Smooth muscle cell (in vitro differentiated cells): ENCODE results near the gene ABCA8. TPM values are rescaled to one million over a fixed set of nuclear protein-coding genes. Genes with fewer than 3 reads are reported as not detected.
"Not testable (repeated sequence)": the region's sequence is repeated elsewhere in the genome, so short reads cannot be mapped to it uniquely, and the experiment has no call there.

Experiments used
- DNase-seq: peaks from one replicate; lab custom pipeline; 2025; ENCODE audit not compliant: unreplicated experiment; lab: John Stamatoyannopoulos, UW
- H2AFZ ChIP-seq: fragments of 200-600 bp; sonication (generic); 2 replicates; pipeline ENCODE4 v1.6.0; 2016; ENCODE audit warnings: antibody characterized with exemption, low read depth, mild to moderate bottlenecking
- H3F3A ChIP-seq: fragments of 200-600 bp; sonication (generic); 2 replicates; pipeline ENCODE4 v1.6.0; 2017; ENCODE audit warnings: antibody characterized with exemption, low read depth
- H3K27ac ChIP-seq: fragments of 200-600 bp; sonication (generic); 2 replicates; pipeline ENCODE4 v1.5.1; 2016; ENCODE audit warnings: low read depth, mild to moderate bottlenecking
- H3K27me3 ChIP-seq: fragments of 200-600 bp; sonication (generic); 2 replicates; pipeline ENCODE4 v1.6.1; 2016; ENCODE audit warnings: low read depth, mild to moderate bottlenecking
- H3K36me3 ChIP-seq: fragments of 200-600 bp; sonication (generic); 2 replicates; pipeline ENCODE4 v1.5.1; 2016; ENCODE audit warnings: low read depth
- H3K4me1 ChIP-seq: fragments of 200-600 bp; sonication (generic); 2 replicates; pipeline ENCODE4 v1.5.1; 2016; ENCODE audit warnings: low read depth
- H3K4me2 ChIP-seq: fragments of 200-600 bp; sonication (generic); 2 replicates; pipeline ENCODE4 v1.6.0; 2016; ENCODE audit warnings: mild to moderate bottlenecking
- H3K4me3 ChIP-seq: fragments of 200-600 bp; sonication (generic); 2 replicates; pipeline ENCODE4 v1.5.1; 2016; ENCODE audit warnings: mild to moderate bottlenecking
- H3K79me2 ChIP-seq: fragments of 200-600 bp; sonication (generic); 2 replicates; pipeline ENCODE4 v1.6.0; 2016; ENCODE audit warnings: low read depth, mild to moderate bottlenecking
- H3K9ac ChIP-seq: fragments of 200-600 bp; sonication (generic); 2 replicates; pipeline ENCODE4 v1.6.0; 2016; ENCODE audit warnings: low read depth
- H3K9me3 ChIP-seq: fragments of 200-600 bp; sonication (generic); replicated peaks from 2 replicates; pipeline ENCODE4 v1.5.1; 2016; ENCODE audit warnings: low read depth
- H4K20me1 ChIP-seq: fragments of 200-600 bp; sonication (generic); 2 replicates; pipeline ENCODE4 v1.6.0; 2016; ENCODE audit warnings: low read depth
- CTCF ChIP-seq: fragments of 200-600 bp; sonication (generic); IDR thresholded peaks from 2 replicates; pipeline ENCODE4 v1.5.1; 2017; ENCODE audit warnings: borderline replicate concordance, mild to moderate bottlenecking, antibody characterized with exemption; ENCODE audit not compliant: insufficient read depth, poor library complexity, severe bottlenecking
- WGBS: methylation state at CpG from one replicate; pipeline ENCODE4 v1.1.7; 2016; ENCODE audit warnings: low lambda C conversion rate; 5-methylcytosine and 5-hydroxymethylcytosine counted together
- polyA plus RNA-seq: library from polyadenylated mRNA; unstranded; fragments of >200 nt; fragmentation: Nextera tagmentation; extraction: Ambion mirVana; gene quantifications from 2 replicates; pipeline ENCODE4 v1.2.1, GENCODE V29; 2016
- total RNA-seq: library from RNA; depleted of rRNA; stranded (reverse); fragments of >200 nt; gene quantifications from 2 replicates; pipeline ENCODE4 v1.2.3, GENCODE V29; 2014

ABCA8 gene
- total and polyA plus RNA-seq, 2 experiments from 2014 or later: 1.7 to 6.9 TPM

DNA sequence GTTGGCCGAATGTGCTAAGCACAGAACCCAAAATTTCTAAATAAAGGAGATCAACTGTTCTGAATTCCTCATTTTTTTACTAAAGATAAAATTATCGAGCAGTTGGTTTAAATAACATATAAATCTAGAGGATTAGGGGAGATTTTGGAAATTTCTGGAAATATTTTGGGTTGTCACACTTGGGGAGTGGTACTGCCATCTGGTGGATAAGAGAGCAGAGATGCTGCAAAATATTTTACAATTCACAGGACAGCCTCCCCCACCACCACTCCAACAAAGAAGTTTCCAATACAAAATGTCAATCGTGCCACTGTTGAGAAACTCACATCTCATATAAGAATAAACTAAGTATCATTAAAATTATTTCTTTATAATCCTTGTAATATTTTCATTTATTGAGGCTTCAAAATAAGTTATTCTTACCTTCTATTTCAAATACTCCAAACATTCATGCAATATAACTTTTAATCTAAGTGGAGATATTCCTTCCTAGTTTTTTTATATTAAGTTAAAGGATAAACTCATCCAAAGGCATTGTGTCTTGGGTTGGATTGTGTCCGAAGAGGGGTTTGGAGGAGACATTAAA, 17.0 kb upstream of the ABCA8 start:
- Histone ChIP-seq H3K27me3 (no peaks in the 10 kb centered on the region), H2AFZ (no peak overlapping the region), H3K9me3 (no peaks in the 10 kb centered on the region), H3F3A (no peaks in the 10 kb centered on the region), H3K4me2 (no peak overlapping the region), H3K27ac (no peak overlapping the region), H3K4me3 (no peak overlapping the region), H3K79me2 (no peaks in the 10 kb centered on the region), H3K36me3 (no peaks in the 10 kb centered on the region), H4K20me1 (no peaks in the 10 kb centered on the region), H3K4me1 (no peaks in the 10 kb centered on the region), H3K9ac (no peak overlapping the region)
- peak; percentile 66 for TF ChIP-seq CTCF
- no peak for DNase-seq
- 46% methylated on average over 4 of the region's 4 CpGs for WGBS

DNA sequence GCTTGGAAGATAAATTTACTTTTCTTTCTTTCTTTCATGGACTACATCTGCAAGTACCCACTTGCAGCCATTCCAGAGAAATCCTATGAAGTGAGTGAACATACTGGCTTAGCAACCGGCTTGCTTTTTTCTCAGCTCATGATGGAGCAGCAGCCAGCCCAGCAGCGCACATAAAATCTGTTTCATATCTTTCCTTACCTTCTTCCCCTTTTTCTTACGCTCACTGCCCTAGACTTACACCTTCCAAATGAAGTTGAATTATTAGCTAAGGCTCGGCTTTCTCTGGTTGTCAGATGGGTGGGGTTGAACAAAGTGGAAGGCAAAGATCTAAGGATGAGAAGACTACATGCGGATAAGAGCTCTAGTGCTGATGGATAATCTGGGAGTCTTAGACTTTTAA, 13.9 kb upstream of the ABCA8 start:
- Histone ChIP-seq H3F3A (no peaks in the 10 kb centered on the region), H3K4me1 (no peaks in the 10 kb centered on the region), H3K9ac (no peak overlapping the region), H3K27me3 (no peaks in the 10 kb centered on the region), H3K79me2 (no peaks in the 10 kb centered on the region), H3K4me2 (no peak overlapping the region), H3K27ac (no peak overlapping the region), H2AFZ (no peak overlapping the region), H3K9me3 (no peaks in the 10 kb centered on the region), H3K4me3 (no peak overlapping the region), H3K36me3 (no peaks in the 10 kb centered on the region), H4K20me1 (no peaks in the 10 kb centered on the region)
- WGBS: 89% methylated on average over 5 of the region's 5 CpGs
- TF ChIP-seq CTCF: no peak
- no peak for DNase-seq

- WGBS: 92% methylated on average over 4 of the region's 4 CpGs
- no peak overlapping the region for H3K4me2 ChIP-seq
- no peaks in the 10 kb centered on the region for H3K27me3 ChIP-seq
- no peak overlapping the region for H3K27ac ChIP-seq
- H2AFZ ChIP-seq: no peak overlapping the region
- H3K9me3 ChIP-seq: no peaks in the 10 kb centered on the region
- no peaks in the 10 kb centered on the region for H3K4me1 ChIP-seq
- H3K4me3 ChIP-seq: no peak overlapping the region
- TF ChIP-seq CTCF: no peak
- no peak for DNase-seq
- H3K9ac ChIP-seq: no peak overlapping the region
- no peaks in the 10 kb centered on the region for H3F3A ChIP-seq
- H3K36me3 ChIP-seq: no peaks in the 10 kb centered on the region
- no peaks in the 10 kb centered on the region for H4K20me1 ChIP-seq
- H3K79me2 ChIP-seq: no peaks in the 10 kb centered on the region
These were observed 8.8 kb upstream of the ABCA8 start for GRCh38 chr17:68963958-68964357.

DNA sequence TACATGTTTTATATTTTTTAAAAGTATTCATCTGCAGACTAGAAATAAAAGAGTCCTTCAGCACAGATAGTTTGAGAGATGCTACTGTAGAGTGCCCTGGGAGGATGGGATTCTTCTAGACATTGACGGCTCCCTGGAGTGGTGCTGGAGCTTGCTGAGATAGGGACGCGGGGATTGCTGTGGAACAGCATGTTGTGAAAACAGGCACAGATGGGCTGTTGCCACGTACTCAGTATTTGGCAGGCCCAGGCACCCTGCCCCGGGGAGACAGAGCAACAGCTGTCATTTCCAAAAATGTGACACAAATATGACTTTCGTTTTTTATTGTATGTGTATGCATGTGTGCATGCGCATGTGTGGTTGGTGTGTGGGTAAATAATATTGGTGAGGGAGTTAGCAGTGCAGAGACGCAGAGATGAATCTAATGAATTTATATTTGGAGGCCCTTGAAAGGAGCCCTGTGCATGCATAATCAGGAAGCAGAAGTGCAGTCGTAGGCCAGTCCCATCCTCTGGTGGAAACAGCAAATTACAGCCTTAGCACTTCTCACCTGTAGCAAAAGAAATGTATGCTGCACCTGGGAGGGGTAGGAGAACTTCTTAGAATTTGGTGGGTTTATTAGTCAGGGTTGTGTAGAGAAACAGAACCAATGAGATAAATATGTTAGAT, 6.2 kb upstream of the ABCA8 start:
- H2AFZ ChIP-seq: no peak overlapping the region
- H3K9me3 ChIP-seq: no peaks in the 10 kb centered on the region
- 77% methylated on average over 9 of the region's 9 CpGs for WGBS
- no peaks in the 10 kb centered on the region for H4K20me1 ChIP-seq
- H3K36me3 ChIP-seq: no peaks in the 10 kb centered on the region
- no peak for DNase-seq
- H3K4me2 ChIP-seq: no peak overlapping the region
- no peak for TF ChIP-seq CTCF
- H3K27ac ChIP-seq: no peak overlapping the region
- no peaks in the 10 kb centered on the region for H3K27me3 ChIP-seq
- no peaks in the 10 kb centered on the region for H3K4me1 ChIP-seq
- H3K79me2 ChIP-seq: no peaks in the 10 kb centered on the region
- H3K9ac ChIP-seq: no peak overlapping the region
- H3K4me3 ChIP-seq: no peak overlapping the region
- H3F3A ChIP-seq: no peaks in the 10 kb centered on the region

GRCh38 chr17:68959117-68959516, 3.9 kb upstream of the ABCA8 start:
- not testable (repeated sequence) for H3K9ac ChIP-seq, H3K27ac ChIP-seq, DNase-seq, H3K27me3 ChIP-seq, H3K4me3 ChIP-seq, H3K36me3 ChIP-seq, H3K79me2 ChIP-seq, H3K4me2 ChIP-seq, H4K20me1 ChIP-seq, H3K9me3 ChIP-seq, H3F3A ChIP-seq, H2AFZ ChIP-seq
- WGBS: 98% methylated on average over 2 of the region's 2 CpGs
- H3K4me1 ChIP-seq: peaks cover 13% of the 10 kb centered on the region
